PFSK-1 (cell line): Measurements from ENCODE around the gene TMEM94.

Experiments used
- POLR2AphosphoS5 ChIP-seq: IDR thresholded peaks from 2 replicates; pipeline ENCODE4 v1.6.1; 2012; ENCODE audit warnings: low read depth, mild to moderate bottlenecking, control low read depth, low read length, moderate library complexity
- TAF1 ChIP-seq: IDR thresholded peaks from 2 replicates; pipeline ENCODE4 v1.6.1; 2012; ENCODE audit warnings: low read length, control low read depth, borderline replicate concordance; ENCODE audit not compliant: insufficient read depth

- no peak for TF ChIP-seq POLR2AphosphoS5
- no peak for TF ChIP-seq TAF1
Measured at GRCh38 chr17:75492555-75493168, 36.2 kb downstream of the TMEM94 start.
